Ovary (tissue), 9 donors: Measurements from ENCODE around the gene RPP30. TPM values are rescaled to one million over a fixed set of nuclear protein-coding genes. Genes with fewer than 3 reads are reported as not detected.

Experiments
- DNase-seq, 5 donors: peaks; one replicate each; pipeline ENCODE4 v3.0.0-alpha.2; 2019 to 2020
- H3K27ac ChIP-seq, 2 donors: fragments of 200-600 bp; one replicate each; pipeline versions ENCODE4 v1.5.1 to v1.8.0; 2019 to 2022
- H3K27me3 ChIP-seq: fragments of 200-600 bp; one replicate; pipeline ENCODE4 v1.8.0; 2022
- H3K36me3 ChIP-seq: fragments of 200-600 bp; sonication (generic); one replicate; pipeline ENCODE4 v1.5.1; 2019
- H3K4me1 ChIP-seq: one replicate; pipeline ENCODE4 v1.8.1; 2013; ENCODE audit warnings: mild to moderate bottlenecking, moderate library complexity; ENCODE audit not compliant: insufficient read depth
- H3K4me3 ChIP-seq: fragments of 200-600 bp; sonication (generic); one replicate; pipeline ENCODE4 v1.5.1; 2017
- H3K9me3 ChIP-seq, 2 donors: fragments of 200-600 bp in 1 of 2; sonication (generic) in 1 of 2; one replicate each; pipeline versions ENCODE4 v1.5.1 to v1.8.1; 2013 to 2019; ENCODE audit warnings: mild to moderate bottlenecking in 1 of 2, moderate library complexity in 1 of 2
- CTCF ChIP-seq, 3 donors: fragments of 450-650 bp in 2 of 3; fragments of 200-600 bp in 1 of 3; IDR thresholded peaks; one replicate each; pipeline versions ENCODE4 v1.5.1 to v1.8.0; 2016 to 2022; ENCODE audit warnings: antibody characterized with exemption in 3 of 3, mild to moderate bottlenecking in 1 of 3
- EP300 ChIP-seq: sonication (generic); formaldehyde crosslinking; IDR thresholded peaks from one replicate; pipeline ENCODE4 v1.6.1; 2017; ENCODE audit warnings: antibody characterized with exemption
- POLR2A ChIP-seq: fragments of 450-650 bp; IDR thresholded peaks from one replicate; pipeline ENCODE4 v1.6.1; 2017; ENCODE audit warnings: antibody characterized with exemption, mild to moderate bottlenecking, moderate library complexity
- WGBS, 3 donors: extraction: QIAGEN DNeasy Blood & Tissue Kit in 1 of 3; methylation state at CpG; one replicate each; pipeline versions ENCODE4 v1.1.5 to v1.1.7; 2013 to 2017; 5-methylcytosine and 5-hydroxymethylcytosine counted together
- intact Hi-C, 4 donors: fragments of 100-400 bp; cut with DNase I; formaldehyde crosslinking; loops; one replicate each; pipeline versions ENCODE4 v1.11.0 to v1.15.1; 2022 to 2023
- polyA plus RNA-seq, 2 donors: library from polyadenylated mRNA; stranded (reverse); fragments of 200-250 nt in 1 of 2; fragments of 350-450 nt in 1 of 2; fragmentation: Illumina TruSeq in 1 of 2; extraction: RNeasy Lipid Tissue Mini Kit (QIAGEN cat#74804) in 1 of 2; gene quantifications; one replicate each; pipeline ENCODE4 v1.2.3, GENCODE V29; 2013 to 2014
- total RNA-seq, 7 donors: library from RNA; depleted of rRNA in 2 of 7; stranded (reverse); fragments of >200 nt in 2 of 7; fragmentation: NEBNext Ultra II Directional in 3 of 7; extraction: Animal tissue kit (Norgen Biotek cat#: 25700) in 3 of 7; gene quantifications; one replicate each; pipeline versions ENCODE4 v1.1.0 to v1.2.4, GENCODE V29; 2016 to 2023
- donor health status: DM: no; HTN: no; CAD: no; lungs with moderate emphysema.
- donor health status: DM: no; HTN: no; CAD: no.
- donor health status: Bipolar disorder and iron deficiency.
- donor health status: DM: yes; HTN: yes; CAD: no.
- donor health status: DM: no; HTN: no; CAD: no.
- donor health status: DM: yes; HTN: yes; CAD: no.

The RPP30 gene
- total and polyA plus RNA-seq, 9 donors: 20.9 to 35.1 (median 28.6) TPM

GRCh38 chr10:90849956-90850749 lies 21.6 kb upstream of the RPP30 start:
- Histone ChIP-seq H3K36me3 (no peaks in the 10 kb centered on the region), H3K4me3 (no peak overlapping the region), H3K4me1 (no peaks in the 10 kb centered on the region), H3K27me3 (no peaks in the 10 kb centered on the region), H3K9me3 (no peaks in the 10 kb centered on the region), H3K27ac (no peak overlapping the region)
- TF ChIP-seq CTCF (IDR thresholded peaks at IDR 0.05) (no peak), EP300 (no peak), POLR2A (no peak)
- intact Hi-C loops: no loop called here
- 83 to 89% (median 87%) methylated on average over 1 of the region's 1 CpG for WGBS, 3 donors
- no peak for DNase-seq

- intact Hi-C loops: no loop called here
- no peak overlapping the region for H3K27ac ChIP-seq
- TF ChIP-seq EP300 (no peak), POLR2A (no peak), CTCF (IDR thresholded peaks at IDR 0.05) (no peak)
- H3K4me1 ChIP-seq: peaks cover 4% of the 10 kb centered on the region
- no peaks in the 10 kb centered on the region for H3K36me3 ChIP-seq
- DNase-seq: no peak
- H3K9me3 ChIP-seq: no peaks in the 10 kb centered on the region
- no peak overlapping the region for H3K4me3 ChIP-seq
- WGBS, 3 donors: 84 to 89% (median 85%) methylated on average over 3 of the region's 3 CpGs
- H3K27me3 ChIP-seq: no peaks in the 10 kb centered on the region
These were observed 16.6 kb upstream of the RPP30 start for GRCh38 chr10:90855126-90855525.

GRCh38 chr10:90856261-90856660 lies 15.5 kb upstream of the RPP30 start:
- 91 to 94% (median 92%) methylated on average over 3 of the region's 3 CpGs for WGBS, 3 donors
- H3K4me3 ChIP-seq: no peak overlapping the region
- intact Hi-C loops: no loop called here
- H3K36me3 ChIP-seq: no peaks in the 10 kb centered on the region
- DNase-seq: no peak
- H3K9me3 ChIP-seq: no peaks in the 10 kb centered on the region
- no peaks in the 10 kb centered on the region for H3K27me3 ChIP-seq
- TF ChIP-seq EP300 (no peak), CTCF (IDR thresholded peaks at IDR 0.05) (no peak), POLR2A (no peak)
- H3K4me1 ChIP-seq: peaks cover 4% of the 10 kb centered on the region
- H3K27ac ChIP-seq: no peak overlapping the region

GRCh38 chr10:90856964-90857634 lies 14.7 kb upstream of the RPP30 start:
- 6 to 10% (median 7%) methylated on average over 48 to 59 of the region's 59 CpGs for WGBS, 3 donors
- Histone ChIP-seq H3K27ac (no peak overlapping the region), H3K4me1 (peaks cover 4% of the 10 kb centered on the region), H3K36me3 (no peaks in the 10 kb centered on the region), H3K9me3 (no peaks in the 10 kb centered on the region), H3K27me3 (no peaks in the 10 kb centered on the region), H3K4me3 (peak overlapping the region; percentile 54)
- DNase-seq: no peak
- TF ChIP-seq EP300: no peak
- TF ChIP-seq CTCF (IDR thresholded peaks at IDR 0.05): no peak
- TF ChIP-seq POLR2A: no peak
- intact Hi-C loops: no loop called here
